Measurements from ENCODE around the gene TFCP2.

Gene TFCP2

GRCh38 chr12:51059086-51059485 is 113.8 kb downstream of the TFCP2 start:
- Histone ChIP-seq H2BK120ac (ENCODE audit: low read depth, low read length) (no peak overlapping the region), H3K18ac (ENCODE audit: low read depth in 1 of 2, low read length in 2 of 2) (no peak overlapping the region), H4K8ac (ENCODE audit: low read length) (no peak overlapping the region), H3K4ac (ENCODE audit: low read depth in 1 of 2, low read length in 2 of 2) (no peak overlapping the region), H3K4me3 (ENCODE audit: insufficient read depth in 1 of 2, low read depth in 1 of 2, low read length in 2 of 2) (no peak overlapping the region), H3K9me3 (ENCODE audit: control insufficient read depth, low read length) (no peaks in the 10 kb centered on the region), H3K79me1 (replicated peaks; ENCODE audit: low read length, poor library complexity, severe bottlenecking) (peaks cover 17% of the 10 kb centered on the region), H3K23ac (ENCODE audit: low read length in 2 of 2) (no peak overlapping the region), H3K27me3 (ENCODE audit: control insufficient read depth in 1 of 2, insufficient read depth in 1 of 2, low read length in 2 of 2) (no peaks in the 10 kb centered on the region), H3K27ac (ENCODE audit: low read length, poor library complexity, severe bottlenecking) (no peak overlapping the region), H3K36me3 (ENCODE audit: control insufficient read depth in 1 of 2, insufficient read depth in 2 of 2, low read depth in 1 of 2, low read length in 2 of 2) (peaks cover 39 to 93% of the 10 kb centered on the region in 2 experiments), H2AK5ac (ENCODE audit: low read length, severe bottlenecking) (no peak overlapping the region), H3K4me1 (ENCODE audit: control insufficient read depth, insufficient read depth, low read depth, low read length) (no peaks in the 10 kb centered on the region), H3K4me2 (ENCODE audit: low read length, poor library complexity, severe bottlenecking) (no peak overlapping the region), H3K14ac (ENCODE audit: low read length in 2 of 2) (no peak overlapping the region), H2BK12ac (ENCODE audit: low read length in 2 of 2) (no peak overlapping the region), H2BK5ac (ENCODE audit: low read depth, low read length, poor library complexity, severe bottlenecking) (no peak overlapping the region), H2AFZ (ENCODE audit: low read depth, low read length) (no peak overlapping the region), H4K91ac (ENCODE audit: low read length) (no peak overlapping the region), H3K9ac (ENCODE audit: low read length) (no peak overlapping the region), H2BK15ac (ENCODE audit: low read depth, poor library complexity, severe bottlenecking) (no peak overlapping the region)
- WGBS, result 84% methylated on average over 4 of the region's 7 CpGs
- DNase-seq, result no peak

DNA sequence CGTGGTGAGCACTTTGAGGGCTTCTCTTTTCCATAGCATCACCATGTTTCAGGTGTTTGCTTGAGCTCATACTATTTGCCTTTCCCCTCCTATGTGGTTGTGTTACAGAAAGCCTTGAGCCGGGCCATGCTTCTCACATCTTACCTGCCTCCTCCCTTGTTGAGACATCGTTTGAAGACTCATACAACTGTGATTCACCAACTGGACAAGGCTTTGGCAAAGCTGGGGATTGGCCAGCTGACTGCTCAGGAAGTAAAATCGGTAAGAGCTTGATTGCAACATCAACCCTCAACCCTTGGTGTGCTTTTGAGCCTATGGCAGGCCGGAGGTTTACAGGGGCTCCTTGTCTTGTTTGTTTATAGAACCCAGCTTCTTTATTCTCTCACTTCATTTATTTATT is 116.7 kb downstream of the TFCP2 start:
- H3K79me1 ChIP-seq (replicated peaks; ENCODE audit: low read length, poor library complexity, severe bottlenecking), result peaks cover 15% of the 10 kb centered on the region

GRCh38 chr12:51055060-51055459 is 117.9 kb downstream of the TFCP2 start:
- H3K27ac ChIP-seq (ENCODE audit: low read length, poor library complexity, severe bottlenecking), result no peak overlapping the region
- WGBS, result no CpG with 5 or more reads among the region's 2 CpGs
- DNase-seq, result no peak
- H3K9me3 ChIP-seq (ENCODE audit: control insufficient read depth, low read length), result no peaks in the 10 kb centered on the region
- H4K8ac ChIP-seq (ENCODE audit: low read length), result no peak overlapping the region
- H2BK15ac ChIP-seq (ENCODE audit: low read depth, poor library complexity, severe bottlenecking), result no peak overlapping the region
- H3K4me1 ChIP-seq (ENCODE audit: control insufficient read depth, insufficient read depth, low read depth, low read length), result no peaks in the 10 kb centered on the region
- H3K27me3 ChIP-seq (ENCODE audit: control insufficient read depth in 1 of 2, insufficient read depth in 1 of 2, low read length in 2 of 2), result no peaks in the 10 kb centered on the region
- no peak overlapping the region for H3K18ac ChIP-seq (ENCODE audit: low read depth in 1 of 2, low read length in 2 of 2)
- H3K14ac ChIP-seq (ENCODE audit: low read length in 2 of 2), result no peak overlapping the region
- peaks cover 15% of the 10 kb centered on the region for H3K79me1 ChIP-seq (replicated peaks; ENCODE audit: low read length, poor library complexity, severe bottlenecking)
- H2AK5ac ChIP-seq (ENCODE audit: low read length, severe bottlenecking), result no peak overlapping the region
- no peak overlapping the region for H3K4me2 ChIP-seq (ENCODE audit: low read length, poor library complexity, severe bottlenecking)
- no peak overlapping the region for H2BK5ac ChIP-seq (ENCODE audit: low read depth, low read length, poor library complexity, severe bottlenecking)
- peaks cover 25 to 79% of the 10 kb centered on the region in 2 experiments for H3K36me3 ChIP-seq (ENCODE audit: control insufficient read depth in 1 of 2, insufficient read depth in 2 of 2, low read depth in 1 of 2, low read length in 2 of 2)
- no peak overlapping the region for H3K23ac ChIP-seq (ENCODE audit: low read length in 2 of 2)
- H3K4ac ChIP-seq (ENCODE audit: low read depth in 1 of 2, low read length in 2 of 2), result no peak overlapping the region
- H3K4me3 ChIP-seq (ENCODE audit: insufficient read depth in 1 of 2, low read depth in 1 of 2, low read length in 2 of 2), result no peak overlapping the region
- no peak overlapping the region for H2BK120ac ChIP-seq (ENCODE audit: low read depth, low read length)
- no peak overlapping the region for H3K9ac ChIP-seq (ENCODE audit: low read length)
- no peak overlapping the region for H2BK12ac ChIP-seq (ENCODE audit: low read length in 2 of 2)
- H2AFZ ChIP-seq (ENCODE audit: low read depth, low read length), result no peak overlapping the region
- no peak overlapping the region for H4K91ac ChIP-seq (ENCODE audit: low read length)

More for the DNA sequence above, 116.7 kb downstream of the TFCP2 start:
- WGBS, result 91% methylated on average over 4 of the region's 5 CpGs
- Histone ChIP-seq H3K23ac (ENCODE audit: low read length in 2 of 2) (no peak overlapping the region), H3K14ac (ENCODE audit: low read length in 2 of 2) (no peak overlapping the region), H2AK5ac (ENCODE audit: low read length, severe bottlenecking) (no peak overlapping the region), H3K9ac (ENCODE audit: low read length) (no peak overlapping the region), H3K9me3 (ENCODE audit: control insufficient read depth, low read length) (no peaks in the 10 kb centered on the region), H3K36me3 (ENCODE audit: control insufficient read depth in 1 of 2, insufficient read depth in 2 of 2, low read depth in 1 of 2, low read length in 2 of 2) (peaks cover 30 to 85% of the 10 kb centered on the region in 2 experiments), H2BK5ac (ENCODE audit: low read depth, low read length, poor library complexity, severe bottlenecking) (no peak overlapping the region), H2BK15ac (ENCODE audit: low read depth, poor library complexity, severe bottlenecking) (no peak overlapping the region), H3K18ac (ENCODE audit: low read depth in 1 of 2, low read length in 2 of 2) (no peak overlapping the region), H4K91ac (ENCODE audit: low read length) (no peak overlapping the region), H3K4ac (ENCODE audit: low read depth in 1 of 2, low read length in 2 of 2) (no peak overlapping the region), H3K27ac (ENCODE audit: low read length, poor library complexity, severe bottlenecking) (no peak overlapping the region), H3K4me2 (ENCODE audit: low read length, poor library complexity, severe bottlenecking) (no peak overlapping the region), H2AFZ (ENCODE audit: low read depth, low read length) (no peak overlapping the region), H3K4me1 (ENCODE audit: control insufficient read depth, insufficient read depth, low read depth, low read length) (no peaks in the 10 kb centered on the region), H3K4me3 (ENCODE audit: insufficient read depth in 1 of 2, low read depth in 1 of 2, low read length in 2 of 2) (no peak overlapping the region), H2BK120ac (ENCODE audit: low read depth, low read length) (no peak overlapping the region), H2BK12ac (ENCODE audit: low read length in 2 of 2) (no peak overlapping the region), H3K27me3 (ENCODE audit: control insufficient read depth in 1 of 2, insufficient read depth in 1 of 2, low read length in 2 of 2) (no peaks in the 10 kb centered on the region), H4K8ac (ENCODE audit: low read length) (no peak overlapping the region)
- no peak for DNase-seq

DNA sequence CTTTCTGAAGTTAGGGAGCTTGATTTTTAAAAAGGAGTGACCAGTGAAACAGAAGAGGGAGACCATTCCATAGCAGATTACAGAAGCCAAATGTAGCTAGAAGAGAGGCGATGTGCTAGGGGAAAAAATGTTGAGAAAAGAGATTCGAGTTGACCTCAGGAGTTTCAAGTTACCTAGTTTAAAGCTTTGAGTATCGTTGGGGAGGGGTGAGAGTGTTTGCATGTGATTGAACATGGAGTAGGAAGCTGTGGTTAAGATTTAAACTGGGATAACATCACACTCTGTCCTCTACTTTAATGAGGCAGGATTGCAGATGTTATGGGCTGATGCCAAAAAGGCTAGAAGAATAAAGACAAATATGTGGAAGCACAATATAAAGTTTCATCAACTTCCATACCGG is 121.1 kb downstream of the TFCP2 start:
- H3K9me3 ChIP-seq (ENCODE audit: control insufficient read depth, low read length), result no peaks in the 10 kb centered on the region
- no peak overlapping the region for H2BK120ac ChIP-seq (ENCODE audit: low read depth, low read length)
- no peak overlapping the region for H3K4ac ChIP-seq (ENCODE audit: low read depth in 1 of 2, low read length in 2 of 2)
- H3K4me3 ChIP-seq (ENCODE audit: insufficient read depth in 1 of 2, low read depth in 1 of 2, low read length in 2 of 2), result no peak overlapping the region
- H3K9ac ChIP-seq (ENCODE audit: low read length), result no peak overlapping the region
- H2AK5ac ChIP-seq (ENCODE audit: low read length, severe bottlenecking), result no peak overlapping the region
- no peak overlapping the region for H2BK15ac ChIP-seq (ENCODE audit: low read depth, poor library complexity, severe bottlenecking)
- H2AFZ ChIP-seq (ENCODE audit: low read depth, low read length), result no peak overlapping the region
- no peak overlapping the region for H3K4me2 ChIP-seq (ENCODE audit: low read length, poor library complexity, severe bottlenecking)
- H2BK5ac ChIP-seq (ENCODE audit: low read depth, low read length, poor library complexity, severe bottlenecking), result no peak overlapping the region
- H3K27me3 ChIP-seq (ENCODE audit: control insufficient read depth in 1 of 2, insufficient read depth in 1 of 2, low read length in 2 of 2), result no peaks in the 10 kb centered on the region
- H4K91ac ChIP-seq (ENCODE audit: low read length), result no peak overlapping the region
- no peak overlapping the region for H3K23ac ChIP-seq (ENCODE audit: low read length in 2 of 2)
- 87% methylated on average over 4 of the region's 4 CpGs for WGBS
- H2BK12ac ChIP-seq (ENCODE audit: low read length in 2 of 2), result no peak overlapping the region
- peaks cover 20% of the 10 kb centered on the region for H3K79me1 ChIP-seq (replicated peaks; ENCODE audit: low read length, poor library complexity, severe bottlenecking)
- H3K18ac ChIP-seq (ENCODE audit: low read depth in 1 of 2, low read length in 2 of 2), result no peak overlapping the region
- H3K4me1 ChIP-seq (ENCODE audit: control insufficient read depth, insufficient read depth, low read depth, low read length), result peaks cover 1% of the 10 kb centered on the region
- no peak overlapping the region for H3K27ac ChIP-seq (ENCODE audit: low read length, poor library complexity, severe bottlenecking)
- DNase-seq, result no peak
- H3K36me3 ChIP-seq (ENCODE audit: control insufficient read depth in 1 of 2, insufficient read depth in 2 of 2, low read depth in 1 of 2, low read length in 2 of 2), result peaks cover 12 to 48% of the 10 kb centered on the region in 2 experiments
- no peak overlapping the region for H3K14ac ChIP-seq (ENCODE audit: low read length in 2 of 2)
- H4K8ac ChIP-seq (ENCODE audit: low read length), result no peak overlapping the region
